ENCODE measurements around the gene COL4A1.

COL4A1 gene

DNA sequence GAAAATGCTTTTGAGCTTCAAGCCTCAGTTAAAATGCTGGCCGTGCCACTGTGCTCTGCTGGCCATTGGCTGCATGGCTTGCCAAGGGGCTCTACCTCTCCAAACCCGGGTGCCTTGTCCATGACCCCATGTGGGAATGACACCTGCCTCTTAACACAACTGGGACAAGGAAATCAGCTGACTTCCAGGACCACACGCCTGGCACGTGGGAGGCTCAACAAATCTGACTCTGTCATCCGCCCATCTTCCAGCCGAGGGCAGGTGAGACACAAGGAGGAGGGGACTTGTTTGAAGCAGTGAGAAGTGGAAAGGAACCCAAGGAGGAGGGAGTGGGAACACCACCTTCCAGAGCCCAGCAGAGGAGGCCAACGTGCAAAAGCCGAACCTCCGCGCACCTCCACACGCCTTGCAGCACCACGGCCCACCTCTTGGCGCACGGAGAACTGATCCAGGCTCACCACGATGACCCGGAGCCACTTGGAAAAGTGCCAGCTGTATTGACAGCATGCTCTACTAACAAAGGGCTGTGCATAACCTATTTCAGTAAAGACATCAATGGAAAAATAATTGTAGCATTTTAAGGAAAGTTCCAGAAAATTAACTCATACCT lies 38.3 kb downstream of the COL4A1 start:
- Histone ChIP-seq H3K27ac (replicated peaks) (no peak overlapping the region), H3K4me3 (replicated peaks; ENCODE audit: insufficient read depth, low read length) (no peak overlapping the region), H3K27me3 (ENCODE audit: insufficient read depth, poor library complexity, severe bottlenecking) (peaks cover 37% of the 10 kb centered on the region)
- TF ChIP-seq REST (IDR thresholded peaks at IDR 0.05; ENCODE audit: insufficient replicate concordance, low read depth) (no peak), GABPA (IDR thresholded peaks at IDR 0.05; ENCODE audit: low read depth) (no peak)
- DNase-seq (ENCODE audit: low read depth in 1 of 2, low spot score in 1 of 2): no peak

- no peak overlapping the region for H3K4me3 ChIP-seq (replicated peaks; ENCODE audit: insufficient read depth, low read length)
- TF ChIP-seq SPI1 (IDR thresholded peaks at IDR 0.05; ENCODE audit: borderline replicate concordance, low read depth) (no peak), POLR2AphosphoS5 (IDR thresholded peaks at IDR 0.05; ENCODE audit: low read depth) (no peak), CTCF (IDR thresholded peaks at IDR 0.05; ENCODE audit: insufficient read depth, low read length) (no peak)
These were observed 38.9 kb downstream of the COL4A1 start for GRCh38 chr13:110268061-110268460.

GRCh38 chr13:110266983-110267382 lies 40.0 kb downstream of the COL4A1 start:
- H3K4me3 ChIP-seq (replicated peaks; ENCODE audit: insufficient read depth, low read length): no peak overlapping the region
- no peak overlapping the region for H3K27ac ChIP-seq (replicated peaks)
- peaks cover 29% of the 10 kb centered on the region for H3K27me3 ChIP-seq (ENCODE audit: insufficient read depth, poor library complexity, severe bottlenecking)
- TF ChIP-seq REST (IDR thresholded peaks at IDR 0.05; ENCODE audit: insufficient replicate concordance, low read depth) (peak; percentile 88), CTCF (IDR thresholded peaks at IDR 0.05; ENCODE audit: insufficient read depth, low read length) (no peak)
- DNase-seq (ENCODE audit: low read depth in 1 of 2, low spot score in 1 of 2): no peak

More at GRCh38 chr13:110268061-110268460, 38.9 kb downstream of the COL4A1 start:
- Histone ChIP-seq H3K27me3 (ENCODE audit: insufficient read depth, poor library complexity, severe bottlenecking) (peaks cover 35% of the 10 kb centered on the region), H3K27ac (replicated peaks) (no peak overlapping the region)
- DNase-seq (ENCODE audit: low read depth in 1 of 2, low spot score in 1 of 2): no peak

DNA sequence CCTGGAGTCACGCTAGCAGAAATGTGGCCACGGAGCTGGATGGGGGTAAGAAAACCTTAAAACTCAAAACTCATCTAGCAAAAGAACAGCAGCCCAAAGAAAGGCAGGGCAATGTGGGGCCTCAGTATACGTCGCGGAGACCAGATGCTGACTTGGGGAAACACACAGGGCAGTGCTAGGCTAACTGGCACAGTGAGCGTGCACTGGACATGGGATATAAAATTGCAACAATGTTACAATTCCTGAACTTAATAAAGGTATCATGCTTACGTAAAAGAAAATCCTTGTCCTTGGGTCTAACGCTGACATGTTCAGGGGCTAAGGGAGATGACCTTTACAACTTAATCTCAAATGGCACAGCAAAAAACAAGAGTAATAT lies 40.5 kb downstream of the COL4A1 start:
- no peak overlapping the region for H3K27ac ChIP-seq (replicated peaks)
- peaks cover 27% of the 10 kb centered on the region for H3K27me3 ChIP-seq (ENCODE audit: insufficient read depth, poor library complexity, severe bottlenecking)
- no peak for TF ChIP-seq REST (IDR thresholded peaks at IDR 0.05; ENCODE audit: insufficient replicate concordance, low read depth)
- no peak for TF ChIP-seq CTCF (IDR thresholded peaks at IDR 0.05; ENCODE audit: insufficient read depth, low read length)
- TF ChIP-seq SPI1 (IDR thresholded peaks at IDR 0.05; ENCODE audit: borderline replicate concordance, low read depth): no peak
- TF ChIP-seq GABPA (IDR thresholded peaks at IDR 0.05; ENCODE audit: low read depth): no peak
- no peak for TF ChIP-seq POLR2AphosphoS5 (IDR thresholded peaks at IDR 0.05; ENCODE audit: low read depth)
- no peak overlapping the region for H3K4me3 ChIP-seq (replicated peaks; ENCODE audit: insufficient read depth, low read length)
- no peak for DNase-seq (ENCODE audit: low read depth in 1 of 2, low spot score in 1 of 2)
